CD1c-positive myeloid dendritic cell (primary cell): Measurements from ENCODE around the gene FDXR.

Experiments
- DNase-seq: peaks from one replicate; pipeline ENCODE4 v3.0.0-alpha.2; 2016; ENCODE audit errors: extremely low spot score

The FDXR gene

GRCh38 chr17:74858672-74859458 is 13.9 kb downstream of the FDXR start:
- DNase-seq, result no peak

GRCh38 chr17:74857191-74857590 is 15.6 kb downstream of the FDXR start:
- no peak for DNase-seq

- DNase-seq, result no peak
These were observed 16.7 kb downstream of the FDXR start for GRCh38 chr17:74856112-74856511.

GRCh38 chr17:74855323-74855722 is 17.5 kb downstream of the FDXR start:
- no peak for DNase-seq

- no peak for DNase-seq
These were observed 18.0 kb downstream of the FDXR start for GRCh38 chr17:74854792-74855191.

GRCh38 chr17:74853669-74854068 is 19.1 kb downstream of the FDXR start:
- no peak for DNase-seq

- no peak for DNase-seq
These were observed 19.8 kb downstream of the FDXR start for GRCh38 chr17:74853048-74853397.

- peak; percentile 56 for DNase-seq
These were observed 20.4 kb downstream of the FDXR start for GRCh38 chr17:74852237-74853047.

GRCh38 chr17:74851612-74852236 is 21.1 kb downstream of the FDXR start:
- no peak for DNase-seq

- no peak for DNase-seq
These were observed 21.9 kb downstream of the FDXR start for GRCh38 chr17:74850914-74851313.

GRCh38 chr17:74850310-74850709 is 22.5 kb downstream of the FDXR start:
- DNase-seq, result no peak

- no peak for DNase-seq
These were observed 24.0 kb downstream of the FDXR start for GRCh38 chr17:74848656-74849399.

GRCh38 chr17:74846621-74847020 is 26.2 kb downstream of the FDXR start:
- DNase-seq, result no peak

GRCh38 chr17:74843352-74843627 is 29.5 kb downstream of the FDXR start:
- no peak for DNase-seq

GRCh38 chr17:74842599-74843351 is 30.0 kb downstream of the FDXR start:
- DNase-seq, result peak; percentile 67

- no peak for DNase-seq
These were observed 30.6 kb downstream of the FDXR start for GRCh38 chr17:74842146-74842598.

- DNase-seq, result peak; percentile 72
These were observed 31.7 kb downstream of the FDXR start for GRCh38 chr17:74840989-74841666.

GRCh38 chr17:74839990-74840852 is 32.6 kb downstream of the FDXR start:
- no peak for DNase-seq

GRCh38 chr17:74838274-74838673 is 34.5 kb downstream of the FDXR start:
- DNase-seq, result no peak
